Suprapubic skin (tissue), 4 donors: ENCODE results near the gene SKAP1. TPM values are rescaled to one million over a fixed set of nuclear protein-coding genes. Genes with fewer than 3 reads are reported as not detected.
"Not testable (repeated sequence)": the region's sequence is repeated elsewhere in the genome, so short reads cannot be mapped to it uniquely, and the experiment has no call there.

Experiments
- DNase-seq, 2 donors: peaks; one replicate each; pipeline ENCODE4 v3.0.0-alpha.2; 2019; ENCODE audit warnings: low spot score in 2 of 2
- H3K27ac ChIP-seq: fragments of 200-600 bp; sonication (generic); one replicate; pipeline ENCODE4 v1.5.1; 2019
- H3K27me3 ChIP-seq: fragments of 200-600 bp; sonication (generic); one replicate; pipeline ENCODE4 v1.5.1; 2019
- H3K36me3 ChIP-seq: fragments of 200-600 bp; sonication (generic); one replicate; pipeline ENCODE4 v1.5.1; 2019
- H3K4me1 ChIP-seq: fragments of 200-600 bp; sonication (generic); one replicate; pipeline ENCODE4 v1.5.1; 2019
- H3K4me3 ChIP-seq: fragments of 200-600 bp; sonication (generic); one replicate; pipeline ENCODE4 v1.5.1; 2019; ENCODE audit warnings: mild to moderate bottlenecking
- H3K9me3 ChIP-seq: fragments of 200-600 bp; sonication (generic); one replicate; pipeline ENCODE4 v1.5.1; 2019
- EP300 ChIP-seq: sonication (generic); formaldehyde crosslinking; IDR thresholded peaks from one replicate; pipeline ENCODE4 v1.6.1; 2017; ENCODE audit warnings: antibody characterized with exemption
- POLR2A ChIP-seq, 2 donors: fragments of 450-650 bp; IDR thresholded peaks; one replicate each; pipeline ENCODE4 v1.6.1; 2017; ENCODE audit warnings: antibody characterized with exemption in 2 of 2, mild to moderate bottlenecking in 2 of 2, moderate library complexity in 2 of 2
- POLR2AphosphoS5 ChIP-seq, 3 donors: sonication (generic); formaldehyde crosslinking; IDR thresholded peaks; one replicate each; pipeline ENCODE4 v1.6.1; 2017; ENCODE audit warnings: antibody characterized with exemption in 3 of 3
- WGBS: methylation state at CpG from one replicate; pipeline ENCODE4 v1.1.5; 2018; 5-methylcytosine and 5-hydroxymethylcytosine counted together
- total RNA-seq, 4 donors: library from RNA; depleted of rRNA; stranded (reverse); fragments of >200 nt; gene quantifications; one replicate each; pipeline ENCODE4 v1.1.0, GENCODE V29; 2016
- TF ChIP-seq, protein P1 (sequence below), 2 donors: fragments of 200-600 bp in 1 of 2; fragments of 450-650 bp in 1 of 2; sonication (generic) in 1 of 2; IDR thresholded peaks; one replicate each; pipeline ENCODE4 v1.5.1; 2016 to 2019; ENCODE audit warnings: antibody characterized with exemption in 2 of 2, mild to moderate bottlenecking in 1 of 2, moderate library complexity in 1 of 2

SKAP1 gene
- total RNA-seq, 4 donors from 2014 or later: 1.0 to 1.5 TPM; not detected in 2

GRCh38 chr17:48363161-48363560, 66.9 kb downstream of the SKAP1 start:
- H3K27me3 ChIP-seq: peaks cover 46% of the 10 kb centered on the region
- 59% methylated on average over 1 of the region's 1 CpG for WGBS

DNA sequence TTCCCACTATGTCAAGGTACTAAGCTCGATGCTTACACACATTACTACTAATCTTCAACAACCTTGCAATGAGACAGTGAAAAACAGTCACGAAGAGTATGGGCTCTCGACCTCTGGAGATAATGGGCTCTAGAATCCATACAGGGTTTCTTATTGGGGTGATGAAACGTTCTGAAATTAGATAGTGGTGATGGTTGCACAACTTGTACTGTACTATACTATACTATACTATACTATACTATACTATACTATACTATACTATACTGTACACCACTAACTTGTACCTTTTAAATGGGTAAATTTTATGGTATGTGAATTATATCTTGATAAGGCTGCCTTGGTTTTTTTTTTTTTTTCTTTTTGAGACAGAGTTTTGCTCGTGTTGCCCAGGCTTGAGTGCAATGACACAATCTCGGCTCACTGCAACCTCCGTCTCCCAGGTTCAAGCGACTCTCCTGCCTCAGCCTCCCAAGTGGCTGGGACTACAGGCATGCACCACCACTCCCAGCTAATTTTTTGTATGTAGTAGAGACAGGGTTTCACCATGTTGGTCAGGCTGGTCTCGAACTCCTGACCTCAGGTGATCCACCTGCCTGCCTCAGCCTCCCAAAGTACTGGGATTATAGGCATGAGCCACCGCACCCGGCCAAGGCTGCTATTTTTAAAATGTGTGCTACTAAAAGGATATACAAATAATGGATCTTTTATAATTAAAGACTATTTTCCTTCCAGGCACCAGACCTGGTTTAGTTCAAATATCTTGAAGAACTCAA, 69.0 kb downstream of the SKAP1 start:
- not testable (repeated sequence) for DNase-seq, H3K4me3 ChIP-seq, H3K9me3 ChIP-seq, H3K36me3 ChIP-seq, H3K27ac ChIP-seq, H3K4me1 ChIP-seq
- 87% methylated on average over 11 of the region's 11 CpGs for WGBS
- peaks cover 32% of the 10 kb centered on the region for H3K27me3 ChIP-seq

More at GRCh38 chr17:48363161-48363560, 66.9 kb downstream of the SKAP1 start:
- DNase-seq: no peak
- Histone ChIP-seq H3K36me3 (no peaks in the 10 kb centered on the region), H3K27ac (no peak overlapping the region), H3K9me3 (no peaks in the 10 kb centered on the region), H3K4me1 (no peaks in the 10 kb centered on the region), H3K4me3 (no peak overlapping the region)
- TF ChIP-seq POLR2A (IDR thresholded peaks at IDR 0.05): no peak
- TF ChIP-seq POLR2AphosphoS5 (IDR thresholded peaks at IDR 0.05): no peak
- TF ChIP-seq, protein P1, sequence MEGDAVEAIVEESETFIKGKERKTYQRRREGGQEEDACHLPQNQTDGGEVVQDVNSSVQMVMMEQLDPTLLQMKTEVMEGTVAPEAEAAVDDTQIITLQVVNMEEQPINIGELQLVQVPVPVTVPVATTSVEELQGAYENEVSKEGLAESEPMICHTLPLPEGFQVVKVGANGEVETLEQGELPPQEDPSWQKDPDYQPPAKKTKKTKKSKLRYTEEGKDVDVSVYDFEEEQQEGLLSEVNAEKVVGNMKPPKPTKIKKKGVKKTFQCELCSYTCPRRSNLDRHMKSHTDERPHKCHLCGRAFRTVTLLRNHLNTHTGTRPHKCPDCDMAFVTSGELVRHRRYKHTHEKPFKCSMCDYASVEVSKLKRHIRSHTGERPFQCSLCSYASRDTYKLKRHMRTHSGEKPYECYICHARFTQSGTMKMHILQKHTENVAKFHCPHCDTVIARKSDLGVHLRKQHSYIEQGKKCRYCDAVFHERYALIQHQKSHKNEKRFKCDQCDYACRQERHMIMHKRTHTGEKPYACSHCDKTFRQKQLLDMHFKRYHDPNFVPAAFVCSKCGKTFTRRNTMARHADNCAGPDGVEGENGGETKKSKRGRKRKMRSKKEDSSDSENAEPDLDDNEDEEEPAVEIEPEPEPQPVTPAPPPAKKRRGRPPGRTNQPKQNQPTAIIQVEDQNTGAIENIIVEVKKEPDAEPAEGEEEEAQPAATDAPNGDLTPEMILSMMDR (IDR thresholded peaks at IDR 0.05): no peak
- no peak for TF ChIP-seq EP300

DNA sequence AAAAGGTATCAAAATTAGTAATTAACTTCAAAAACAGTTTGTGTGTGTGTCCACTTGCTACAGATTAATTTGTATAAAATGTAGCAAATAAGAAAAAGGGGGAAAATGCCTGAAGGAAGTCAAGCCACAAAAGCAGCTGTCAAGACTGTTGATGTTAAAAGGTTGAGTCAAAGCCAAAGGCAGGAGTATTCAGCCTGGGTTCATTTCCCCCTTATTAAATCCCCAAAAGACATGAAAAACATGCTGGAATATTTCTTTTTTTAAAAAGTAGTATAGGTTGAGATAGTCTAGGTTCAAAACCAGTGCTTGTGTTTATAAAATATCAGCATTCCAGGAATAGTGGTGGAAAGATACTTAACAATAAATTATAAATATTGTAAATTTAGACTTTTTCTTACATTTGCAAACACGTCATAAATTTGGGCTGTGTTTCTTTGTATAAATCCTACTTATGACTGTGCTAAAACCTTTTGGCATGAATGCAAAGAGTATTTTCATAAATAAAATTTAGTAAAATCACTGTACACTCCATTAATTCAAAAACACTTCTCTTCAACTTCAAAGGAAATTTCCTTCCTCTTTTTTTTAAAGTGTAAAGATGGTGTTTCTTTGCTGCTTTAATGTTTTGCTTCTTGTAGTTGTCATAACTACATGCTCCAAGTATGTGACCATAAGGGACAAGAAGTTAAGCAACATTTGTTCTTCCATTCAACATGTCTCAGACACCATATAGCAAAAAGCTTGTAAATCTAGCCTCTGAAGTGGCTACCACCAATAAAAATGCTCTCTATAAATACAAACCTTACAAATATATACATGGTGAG, 72.0 kb downstream of the SKAP1 start:
- H3K4me3 ChIP-seq: no peak overlapping the region
- peaks cover 28% of the 10 kb centered on the region for H3K27me3 ChIP-seq
- H3K9me3 ChIP-seq: no peaks in the 10 kb centered on the region
- TF ChIP-seq, protein P1 (IDR thresholded peaks at IDR 0.05): no peak
- no peak for TF ChIP-seq POLR2A (IDR thresholded peaks at IDR 0.05)
- TF ChIP-seq POLR2AphosphoS5 (IDR thresholded peaks at IDR 0.05): no peak
- no peak for TF ChIP-seq EP300
- H3K27ac ChIP-seq: no peak overlapping the region
- H3K4me1 ChIP-seq: no peaks in the 10 kb centered on the region
- no peak for DNase-seq
- H3K36me3 ChIP-seq: no peaks in the 10 kb centered on the region
- WGBS: 57% methylated on average over 1 of the region's 1 CpG

DNA sequence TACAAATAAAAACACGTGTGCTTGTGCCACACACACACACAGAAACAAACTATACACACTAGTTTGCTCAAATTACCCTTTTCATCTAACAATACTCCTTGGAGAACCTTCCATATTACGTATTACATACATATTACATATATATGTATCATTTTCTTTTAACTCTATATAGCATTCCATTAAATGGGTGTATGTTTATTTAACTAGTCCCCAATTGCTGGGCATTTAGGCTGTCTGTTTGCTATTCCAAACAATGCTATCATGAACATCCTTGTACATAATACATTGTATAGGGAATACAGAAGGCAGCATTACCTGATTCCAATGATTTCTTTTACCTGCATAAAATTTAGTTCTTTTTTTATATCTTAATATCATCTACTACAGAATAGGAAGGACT, 73.1 kb downstream of the SKAP1 start:
- Histone ChIP-seq H3K9me3 (no peaks in the 10 kb centered on the region), H3K36me3 (no peaks in the 10 kb centered on the region), H3K27ac (no peak overlapping the region), H3K4me1 (no peaks in the 10 kb centered on the region), H3K27me3 (peaks cover 26% of the 10 kb centered on the region), H3K4me3 (no peak overlapping the region)
- TF ChIP-seq EP300 (no peak), POLR2A (IDR thresholded peaks at IDR 0.05) (no peak), POLR2AphosphoS5 (IDR thresholded peaks at IDR 0.05) (no peak)
- TF ChIP-seq, protein P1 (IDR thresholded peaks at IDR 0.05): no peak
- WGBS: 85% methylated on average over 2 of the region's 2 CpGs
- DNase-seq: no peak

DNA sequence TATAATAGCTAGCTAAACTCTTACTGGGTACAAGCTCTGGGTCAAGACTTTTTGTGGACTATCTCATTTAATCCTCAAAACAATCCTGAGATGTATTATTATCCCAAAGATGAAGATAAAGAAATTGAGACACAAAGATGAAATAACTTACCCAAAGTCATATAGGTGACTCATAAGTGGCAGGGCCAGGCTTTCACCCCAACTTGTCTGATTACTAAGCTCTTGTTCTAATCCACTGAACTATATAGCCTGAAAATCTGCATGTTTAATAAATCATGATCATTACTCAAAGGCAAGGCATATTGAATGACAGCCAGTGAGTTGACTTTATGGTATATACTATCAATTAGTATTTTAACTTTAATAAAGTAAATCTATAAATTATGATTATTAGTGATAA, 77.4 kb downstream of the SKAP1 start:
- Histone ChIP-seq H3K9me3 (no peaks in the 10 kb centered on the region), H3K36me3 (no peaks in the 10 kb centered on the region), H3K27ac (no peak overlapping the region), H3K27me3 (peaks cover 21% of the 10 kb centered on the region), H3K4me1 (no peaks in the 10 kb centered on the region), H3K4me3 (no peak overlapping the region)
- DNase-seq: no peak
- TF ChIP-seq POLR2AphosphoS5 (IDR thresholded peaks at IDR 0.05) (no peak), POLR2A (IDR thresholded peaks at IDR 0.05) (no peak), EP300 (no peak)
- TF ChIP-seq, protein P1 (IDR thresholded peaks at IDR 0.05): no peak
